Vagina (tissue), 2 donors: ENCODE data around the gene ATP8A1. TPM values are rescaled to one million over a fixed set of nuclear protein-coding genes. Genes with fewer than 3 reads are reported as not detected.
A peak's percentile ranks its signal among the peaks of the same experiment; 100 is the strongest.

ENCODE experiments used
- DNase-seq, 2 donors: peaks; one replicate each; pipeline ENCODE4 v3.0.0-alpha.2; 2017; ENCODE audit errors: extremely low spot score in 2 of 2
- H3K27ac ChIP-seq: fragments of 200-600 bp; sonication (generic); one replicate; pipeline ENCODE4 v1.5.1; 2019
- H3K27me3 ChIP-seq: fragments of 200-600 bp; sonication (generic); one replicate; pipeline ENCODE4 v1.5.1; 2019
- H3K36me3 ChIP-seq, 2 donors: fragments of 200-600 bp; sonication (generic); one replicate each; pipeline ENCODE4 v1.5.1; 2017 to 2019
- H3K4me1 ChIP-seq: fragments of 200-600 bp; sonication (generic); one replicate; pipeline ENCODE4 v1.5.1; 2019
- H3K4me3 ChIP-seq, 2 donors: fragments of 200-600 bp; sonication (generic); 1 replicate in 1 of 2; 2 replicates in 1 of 2; pipeline ENCODE4 v1.5.1; 2016 to 2019
- H3K9me3 ChIP-seq: fragments of 200-600 bp; sonication (generic); one replicate; pipeline ENCODE4 v1.5.1; 2019
- POLR2A ChIP-seq, 2 donors: fragments of 450-650 bp; IDR thresholded peaks; one replicate each; pipeline ENCODE4 v1.6.1; 2017; ENCODE audit warnings: antibody characterized with exemption in 2 of 2, mild to moderate bottlenecking in 2 of 2, moderate library complexity in 2 of 2
- POLR2AphosphoS5 ChIP-seq, 2 donors: sonication (generic); formaldehyde crosslinking; IDR thresholded peaks; one replicate each; pipeline ENCODE4 v1.9.0; 2017; ENCODE audit warnings: antibody characterized with exemption in 2 of 2, mild to moderate bottlenecking in 2 of 2, low read depth in 1 of 2; ENCODE audit not compliant: insufficient read depth in 1 of 2
- intact Hi-C: fragments of 100-400 bp; cut with DNase I; formaldehyde crosslinking; loops from one replicate; pipeline ENCODE4 v1.15.1; 2023
- total RNA-seq: library from RNA; depleted of rRNA; stranded (reverse); fragments of >200 nt; gene quantifications from one replicate; pipeline ENCODE4 v1.2.3, GENCODE V29; 2016
- TF ChIP-seq, protein P1 (sequence below), 3 experiments: fragments of 450-650 bp in 2 of 3; fragments of 200-600 bp in 1 of 3; sonication (generic) in 1 of 3; IDR thresholded peaks; one replicate each; pipeline ENCODE4 v1.5.1; 2017 to 2019; ENCODE audit warnings: antibody characterized with exemption in 3 of 3, mild to moderate bottlenecking in 2 of 3, moderate library complexity in 2 of 3

The ATP8A1 gene
- total RNA-seq, 1 donor from 2014 or later, result 10.8 TPM

DNA sequence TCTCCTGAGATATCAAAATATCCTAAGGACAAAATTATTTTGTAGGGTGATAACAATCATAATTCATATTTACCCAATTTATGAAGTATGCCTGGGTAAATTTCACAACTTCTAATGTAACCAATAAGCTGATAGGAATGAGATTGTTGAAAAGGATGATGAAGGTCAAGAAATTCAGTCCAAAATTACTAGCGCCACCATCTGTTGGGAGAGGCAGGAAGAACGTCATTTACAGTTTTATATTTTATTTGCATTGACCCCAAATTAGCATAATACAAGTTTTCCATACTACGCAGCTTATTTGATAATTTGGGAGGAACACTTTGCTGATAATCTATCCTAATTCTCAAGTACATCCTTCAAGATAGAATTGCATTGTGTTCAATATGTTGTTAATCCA lies 78.7 kb downstream of the ATP8A1 start:
- H3K27ac ChIP-seq, result no peak overlapping the region
- H3K4me3 ChIP-seq, result no peak overlapping the region
- no peaks in the 10 kb centered on the region for H3K9me3 ChIP-seq
- no peak for TF ChIP-seq POLR2A (IDR thresholded peaks at IDR 0.05)
- no peak for TF ChIP-seq POLR2AphosphoS5 (IDR thresholded peaks at IDR 0.05; ENCODE audit: insufficient read depth in 1 of 2, low read depth in 1 of 2)
- TF ChIP-seq, protein P1, sequence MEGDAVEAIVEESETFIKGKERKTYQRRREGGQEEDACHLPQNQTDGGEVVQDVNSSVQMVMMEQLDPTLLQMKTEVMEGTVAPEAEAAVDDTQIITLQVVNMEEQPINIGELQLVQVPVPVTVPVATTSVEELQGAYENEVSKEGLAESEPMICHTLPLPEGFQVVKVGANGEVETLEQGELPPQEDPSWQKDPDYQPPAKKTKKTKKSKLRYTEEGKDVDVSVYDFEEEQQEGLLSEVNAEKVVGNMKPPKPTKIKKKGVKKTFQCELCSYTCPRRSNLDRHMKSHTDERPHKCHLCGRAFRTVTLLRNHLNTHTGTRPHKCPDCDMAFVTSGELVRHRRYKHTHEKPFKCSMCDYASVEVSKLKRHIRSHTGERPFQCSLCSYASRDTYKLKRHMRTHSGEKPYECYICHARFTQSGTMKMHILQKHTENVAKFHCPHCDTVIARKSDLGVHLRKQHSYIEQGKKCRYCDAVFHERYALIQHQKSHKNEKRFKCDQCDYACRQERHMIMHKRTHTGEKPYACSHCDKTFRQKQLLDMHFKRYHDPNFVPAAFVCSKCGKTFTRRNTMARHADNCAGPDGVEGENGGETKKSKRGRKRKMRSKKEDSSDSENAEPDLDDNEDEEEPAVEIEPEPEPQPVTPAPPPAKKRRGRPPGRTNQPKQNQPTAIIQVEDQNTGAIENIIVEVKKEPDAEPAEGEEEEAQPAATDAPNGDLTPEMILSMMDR (IDR thresholded peaks at IDR 0.05), result no peak
- DNase-seq, result no peak
- H3K36me3 ChIP-seq, result no peaks in the 10 kb centered on the region
- no peaks in the 10 kb centered on the region for H3K27me3 ChIP-seq
- H3K4me1 ChIP-seq, result no peaks in the 10 kb centered on the region
- intact Hi-C loops, result no loop called here

DNA sequence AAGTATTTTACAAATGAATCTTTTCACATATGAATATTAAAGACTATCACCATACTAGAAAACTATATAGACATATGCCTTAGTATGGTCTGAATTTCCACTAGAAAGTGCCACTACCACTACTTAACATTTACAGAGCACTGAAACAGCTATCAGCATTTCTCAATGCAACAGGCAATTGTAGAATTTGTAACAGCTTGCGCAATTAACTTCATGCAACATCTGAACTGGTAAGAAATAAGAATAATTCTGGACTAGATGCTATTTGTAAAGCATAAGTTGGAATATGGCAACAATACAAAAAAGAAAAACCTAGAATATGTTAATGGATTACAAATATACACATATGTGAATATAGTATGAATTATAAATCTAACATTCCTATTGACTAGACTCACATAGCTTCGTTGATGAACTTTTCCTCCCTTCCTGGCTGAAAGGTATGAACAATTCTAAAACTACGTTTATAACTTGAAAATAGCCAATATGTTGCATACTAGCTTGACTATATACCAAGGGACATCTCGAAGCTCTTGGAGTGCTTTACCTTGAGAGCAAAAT lies 82.0 kb downstream of the ATP8A1 start:
- DNase-seq, result no peak
- Histone ChIP-seq H3K9me3 (no peaks in the 10 kb centered on the region), H3K4me1 (no peaks in the 10 kb centered on the region), H3K27ac (no peak overlapping the region), H3K27me3 (no peaks in the 10 kb centered on the region), H3K4me3 (no peak overlapping the region), H3K36me3 (no peaks in the 10 kb centered on the region)
- intact Hi-C loops, result loop anchor here (5.0 kb wide), 1 partner anchor 292 kb away; no protein-coding TSS in a partner anchor
- TF ChIP-seq POLR2A (IDR thresholded peaks at IDR 0.05), result no peak
- TF ChIP-seq POLR2AphosphoS5 (IDR thresholded peaks at IDR 0.05; ENCODE audit: insufficient read depth in 1 of 2, low read depth in 1 of 2), result no peak
- TF ChIP-seq, protein P1 (IDR thresholded peaks at IDR 0.05), result no peak

DNA sequence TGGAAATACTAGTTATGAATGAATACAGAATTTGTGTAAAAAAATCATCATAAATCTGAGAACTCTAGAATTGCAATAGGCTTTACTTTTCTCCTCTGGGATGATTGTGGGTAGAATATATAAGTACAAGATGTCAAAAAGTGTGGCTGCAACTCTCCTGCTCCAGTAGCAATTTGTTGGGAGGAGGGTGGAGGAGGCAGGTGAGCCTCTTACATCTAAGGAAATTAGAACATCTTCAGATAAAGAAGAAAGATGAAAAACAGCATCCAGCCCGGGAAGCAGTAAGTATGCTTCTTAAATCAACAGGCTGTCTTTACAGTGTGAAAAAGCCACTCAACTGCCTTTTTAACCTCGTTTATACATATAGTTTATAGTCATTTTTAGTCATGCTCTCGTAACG lies 83.7 kb downstream of the ATP8A1 start:
- no peak for TF ChIP-seq POLR2AphosphoS5 (IDR thresholded peaks at IDR 0.05; ENCODE audit: insufficient read depth in 1 of 2, low read depth in 1 of 2)
- TF ChIP-seq, protein P1 (IDR thresholded peaks at IDR 0.05), result no peak
- TF ChIP-seq POLR2A (IDR thresholded peaks at IDR 0.05), result no peak

DNA sequence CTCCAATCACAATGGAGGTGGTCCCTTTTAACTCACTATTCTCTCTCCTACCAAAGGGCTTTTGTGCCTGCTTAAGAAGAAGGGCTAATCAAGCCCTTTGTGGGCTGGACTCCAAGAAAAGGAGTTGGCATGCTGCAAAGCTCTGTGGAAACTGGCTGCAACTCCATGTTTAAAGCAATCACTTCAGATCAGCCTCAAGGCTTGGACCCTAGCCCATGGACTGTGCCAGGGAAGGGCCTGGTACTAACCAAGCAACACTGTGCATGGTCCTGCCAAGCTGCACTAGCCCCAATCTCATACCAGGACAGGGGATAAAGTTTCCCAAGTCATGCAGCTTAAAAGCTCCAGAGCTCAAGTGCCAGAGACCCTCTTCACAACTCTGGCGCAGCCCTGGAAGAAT lies 86.7 kb downstream of the ATP8A1 start:
- Histone ChIP-seq H3K9me3 (no peaks in the 10 kb centered on the region), H3K4me3 (no peak overlapping the region), H3K36me3 (no peaks in the 10 kb centered on the region), H3K4me1 (no peaks in the 10 kb centered on the region), H3K27ac (no peak overlapping the region), H3K27me3 (no peaks in the 10 kb centered on the region)
- no peak for DNase-seq
- intact Hi-C loops, result loop anchor here (5.0 kb wide), 1 partner anchor 297 kb away; no protein-coding TSS in a partner anchor
- no peak for TF ChIP-seq POLR2A (IDR thresholded peaks at IDR 0.05)
- no peak for TF ChIP-seq POLR2AphosphoS5 (IDR thresholded peaks at IDR 0.05; ENCODE audit: insufficient read depth in 1 of 2, low read depth in 1 of 2)
- TF ChIP-seq, protein P1 (IDR thresholded peaks at IDR 0.05), result no peak

More for the DNA sequence above, 83.7 kb downstream of the ATP8A1 start:
- Histone ChIP-seq H3K4me3 (no peak overlapping the region), H3K9me3 (no peaks in the 10 kb centered on the region), H3K27ac (no peak overlapping the region), H3K4me1 (no peaks in the 10 kb centered on the region), H3K27me3 (no peaks in the 10 kb centered on the region), H3K36me3 (no peaks in the 10 kb centered on the region)
- DNase-seq, result no peak
- intact Hi-C loops, result loop anchor here (5.0 kb wide), 1 partner anchor 294 kb away; no protein-coding TSS in a partner anchor

DNA sequence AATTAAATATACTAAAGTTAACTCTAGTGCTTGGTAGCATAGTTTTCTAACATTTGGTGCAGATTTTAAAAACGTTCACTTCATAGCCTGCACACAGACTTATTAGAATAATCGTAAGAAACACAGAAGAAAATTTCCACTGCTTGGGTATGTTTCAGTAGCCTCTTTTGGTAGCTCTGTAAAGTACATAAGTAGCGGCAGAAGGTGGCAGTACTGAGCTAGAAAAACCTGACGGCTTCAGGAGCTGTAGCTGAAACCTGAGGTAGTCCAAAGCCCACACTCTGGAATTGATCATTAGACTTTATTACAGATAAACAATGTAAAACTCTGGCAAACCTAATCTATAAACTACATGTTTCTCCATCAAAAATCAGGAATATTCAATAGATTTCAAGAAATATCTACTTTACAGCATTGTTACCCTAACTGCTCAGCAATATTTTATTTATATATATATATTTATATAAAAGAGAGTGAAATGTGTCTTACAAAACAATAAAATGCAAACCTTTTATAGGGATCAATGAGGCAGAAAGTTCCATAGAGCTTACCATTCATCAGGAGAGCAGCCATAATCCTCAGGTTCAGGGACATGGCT lies 88.2 kb downstream of the ATP8A1 start:
- Histone ChIP-seq H3K36me3 (no peaks in the 10 kb centered on the region), H3K9me3 (no peaks in the 10 kb centered on the region), H3K4me1 (no peaks in the 10 kb centered on the region), H3K4me3 (no peak overlapping the region), H3K27me3 (no peaks in the 10 kb centered on the region), H3K27ac (no peak overlapping the region)
- TF ChIP-seq, protein P1 (IDR thresholded peaks at IDR 0.05), result peak; percentile 55 to 72 (median 64)
- no peak for TF ChIP-seq POLR2AphosphoS5 (IDR thresholded peaks at IDR 0.05; ENCODE audit: insufficient read depth in 1 of 2, low read depth in 1 of 2)
- no peak for DNase-seq
- intact Hi-C loops, result no loop called here
